ENCODE data around the gene PAWR. TPM values are rescaled to one million over a fixed set of nuclear protein-coding genes. Genes with fewer than 3 reads are reported as not detected.

PAWR gene
- total and polyA plus RNA-seq, 10 of the 15 experiments (the other 5 are each of a cell fraction or from before 2014, with no cell fraction given) = 8.1 to 70.6 (median 24.2) TPM

- ChIA-PET SMC1A (ENCODE audit: uncharacterized antibody, unreplicated experiment) (interaction anchor here (0.6 to 6.8 kb wide), 11 partner anchors 8 to 139 kb away, joined by 3 to 55 read pairs (median 9); no protein-coding TSS in a partner anchor), POLR2A (interaction anchor here (0.6 to 4.6 kb wide), 6 partner anchors 8 to 246 kb away, joined by 3 to 29 read pairs (median 4); no protein-coding TSS in a partner anchor), RAD21 (ENCODE audit: unreplicated experiment) (interaction anchor here (0.7 to 6.9 kb wide), 7 partner anchors 8 to 129 kb away, joined by 3 to 70 read pairs (median 4); no protein-coding TSS in a partner anchor), CTCF (interaction anchor here (0.6 to 4.6 kb wide), 10 partner anchors 8 to 223 kb away, joined by 3 to 27 read pairs (median 4); no protein-coding TSS in a partner anchor)
- Histone ChIP-seq H3K4me2 (ENCODE audit: control insufficient read depth, insufficient read depth) (peak overlapping the region; percentile 31), H3K4me3 (peak overlapping the region; percentile 96), H3K27ac (ENCODE audit: control insufficient read depth, insufficient read depth) (peak overlapping the region; percentile 39; the same call in 1 of the 2 replicates), H3K36me3 (ENCODE audit: control insufficient read depth in 2 of 2, insufficient read depth in 2 of 2, low read length in 1 of 2) (no peaks in the 10 kb centered on the region), H3K9me3 (replicated peaks; ENCODE audit: control insufficient read depth, insufficient read depth, low read length) (no peaks in the 10 kb centered on the region), H3K9ac (ENCODE audit: control insufficient read depth, insufficient read depth, low read length) (peak overlapping the region; percentile 48), H4K20me1 (ENCODE audit: control insufficient read depth, insufficient read depth) (no peaks in the 10 kb centered on the region), H3K27me3 (replicated peaks in 1 of 2; ENCODE audit: control insufficient read depth in 2 of 2, insufficient read depth in 2 of 2, low read length in 1 of 2) (no peaks in the 10 kb centered on the region), H2AFZ (ENCODE audit: control insufficient read depth, low read depth, low read length) (no peak overlapping the region), H3K79me2 (ENCODE audit: control insufficient read depth, insufficient read depth, low read length) (peaks cover 72% of the 10 kb centered on the region), H3K4me1 (ENCODE audit: control insufficient read depth, insufficient read depth, low read length) (0 out of 2 replicates have a peak, but pooled peaks cover 5% of the 10 kb centered on the region)
- in situ Hi-C loops (cut with MboI) (loop anchor here (10.0 kb wide), 1 partner anchor 237 kb away; no protein-coding TSS in a partner anchor), intact Hi-C loops (cut with micrococcal nuclease; ENCODE audit: unreplicated experiment) (loop anchor here (2.0 to 5.0 kb wide), 3 partner anchors 40 to 139 kb away; no protein-coding TSS in a partner anchor)
- 65% methylated on average over 3 of the region's 3 CpGs for WGBS (ENCODE audit: insufficient coverage, insufficient replicate concordance, low lambda C conversion rate, missing lambda C conversion rate)
- DNase-seq (ENCODE audit: low read depth, low spot score) (no peak), ATAC-seq (no peak), FAIRE-seq (no peak)
- TSS peak; percentile 45 for BruUV-seq (replicated peaks)
- TF ChIP-seq, protein P1, sequence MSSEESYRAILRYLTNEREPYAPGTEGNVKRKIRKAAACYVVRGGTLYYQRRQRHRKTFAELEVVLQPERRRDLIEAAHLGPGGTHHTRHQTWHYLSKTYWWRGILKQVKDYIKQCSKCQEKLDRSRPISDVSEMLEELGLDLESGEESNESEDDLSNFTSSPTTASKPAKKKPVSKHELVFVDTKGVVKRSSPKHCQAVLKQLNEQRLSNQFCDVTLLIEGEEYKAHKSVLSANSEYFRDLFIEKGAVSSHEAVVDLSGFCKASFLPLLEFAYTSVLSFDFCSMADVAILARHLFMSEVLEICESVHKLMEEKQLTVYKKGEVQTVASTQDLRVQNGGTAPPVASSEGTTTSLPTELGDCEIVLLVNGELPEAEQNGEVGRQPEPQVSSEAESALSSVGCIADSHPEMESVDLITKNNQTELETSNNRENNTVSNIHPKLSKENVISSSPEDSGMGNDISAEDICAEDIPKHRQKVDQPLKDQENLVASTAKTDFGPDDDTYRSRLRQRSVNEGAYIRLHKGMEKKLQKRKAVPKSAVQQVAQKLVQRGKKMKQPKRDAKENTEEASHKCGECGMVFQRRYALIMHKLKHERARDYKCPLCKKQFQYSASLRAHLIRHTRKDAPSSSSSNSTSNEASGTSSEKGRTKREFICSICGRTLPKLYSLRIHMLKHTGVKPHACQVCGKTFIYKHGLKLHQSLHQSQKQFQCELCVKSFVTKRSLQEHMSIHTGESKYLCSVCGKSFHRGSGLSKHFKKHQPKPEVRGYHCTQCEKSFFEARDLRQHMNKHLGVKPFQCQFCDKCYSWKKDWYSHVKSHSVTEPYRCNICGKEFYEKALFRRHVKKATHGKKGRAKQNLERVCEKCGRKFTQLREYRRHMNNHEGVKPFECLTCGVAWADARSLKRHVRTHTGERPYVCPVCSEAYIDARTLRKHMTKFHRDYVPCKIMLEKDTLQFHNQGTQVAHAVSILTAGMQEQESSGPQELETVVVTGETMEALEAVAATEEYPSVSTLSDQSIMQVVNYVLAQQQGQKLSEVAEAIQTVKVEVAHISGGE (CRISPR knock-in tag; IDR thresholded peaks at IDR 0.05) = no peak
- TF ChIP-seq SREBF1 (IDR thresholded peaks at IDR 0.05; ENCODE audit: low read length) = 0 out of 2 replicates have a peak, but pooled peaks have one; percentile 10
These were observed 3.0 kb downstream of the PAWR start for GRCh38 chr12:79687711-79688260.
